ENCODE measurements around the gene AJUBA. TPM values are rescaled to one million over a fixed set of nuclear protein-coding genes. Genes with fewer than 3 reads are reported as not detected.
"Not testable (repeated sequence)": the region's sequence is repeated elsewhere in the genome, so short reads cannot be mapped to it uniquely, and the experiment has no call there.

The AJUBA gene
- total RNA-seq, 4 donors from 2014 or later = 22.8 to 33.5 (median 28.4) TPM

- 55 to 56% methylated on average over 4 of the region's 4 CpGs for WGBS, 2 donors
- TF ChIP-seq POLR2A (IDR thresholded peaks at IDR 0.05) = no peak
- TF ChIP-seq EP300 (IDR thresholded peaks at IDR 0.05) = no peak
- no peak for TF ChIP-seq CTCF (IDR thresholded peaks at IDR 0.05)
- H3K4me3 ChIP-seq = no peak overlapping the region
- no peaks in the 10 kb centered on the region for H3K4me1 ChIP-seq
- H3K27me3 ChIP-seq = no peaks in the 10 kb centered on the region
- no peak overlapping the region for H3K27ac ChIP-seq
- DNase-seq (ENCODE audit: low spot score in 2 of 2) = no peak
- H3K36me3 ChIP-seq = peaks cover 0 to 22% (median 0%) of the 10 kb centered on the region in 3 donors
- no peaks in the 10 kb centered on the region for H3K9me3 ChIP-seq
Observed at GRCh38 chr14:22966783-22967269, 15.5 kb downstream of the AJUBA start.

- H3K27ac ChIP-seq; H3K27me3 ChIP-seq; H3K4me1 ChIP-seq; H3K4me3 ChIP-seq; H3K9me3 ChIP-seq; DNase-seq (ENCODE audit: low spot score in 2 of 2): not testable (repeated sequence)
- 57 to 58% methylated on average over 15 of the region's 15 CpGs for WGBS, 2 donors
- H3K36me3 ChIP-seq = peaks cover 0 to 18% (median 0%) of the 10 kb centered on the region in 3 donors
Observed at GRCh38 chr14:22965916-22966782, 16.2 kb downstream of the AJUBA start.

GRCh38 chr14:22962061-22962676, 20.2 kb downstream of the AJUBA start:
- TF ChIP-seq POLR2A (IDR thresholded peaks at IDR 0.05) = no peak
- no peak for TF ChIP-seq EP300 (IDR thresholded peaks at IDR 0.05)
- no peak for TF ChIP-seq CTCF (IDR thresholded peaks at IDR 0.05)
- no peak for DNase-seq (ENCODE audit: low spot score in 2 of 2)
- H3K27me3 ChIP-seq = no peaks in the 10 kb centered on the region
- peaks cover 0 to 6% (median 3%) of the 10 kb centered on the region in 4 donors for H3K4me1 ChIP-seq
- H3K27ac ChIP-seq = no peak overlapping the region
- no peaks in the 10 kb centered on the region for H3K36me3 ChIP-seq
- WGBS, 2 donors = 79 to 85% methylated on average over 6 of the region's 6 CpGs
- H3K4me3 ChIP-seq = no peak overlapping the region
- H3K9me3 ChIP-seq = no peaks in the 10 kb centered on the region

- peaks cover 0 to 20% (median 6%) of the 10 kb centered on the region in 4 donors for H3K4me1 ChIP-seq
- H3K27ac ChIP-seq = peak overlapping the region; percentile 54 to 99 (median 90)
- WGBS, 2 donors = 15 to 16% methylated on average over 19 of the region's 19 CpGs
- H3K36me3 ChIP-seq = peaks cover 0 to 26% (median 4%) of the 10 kb centered on the region in 3 donors
- no peaks in the 10 kb centered on the region for H3K9me3 ChIP-seq
- TF ChIP-seq POLR2A (IDR thresholded peaks at IDR 0.05) (no peak), EP300 (IDR thresholded peaks at IDR 0.05) (no peak), CTCF (IDR thresholded peaks at IDR 0.05) (no peak)
- peak overlapping the region; percentile 55 to 81 (median 79) for H3K4me3 ChIP-seq
- no peaks in the 10 kb centered on the region for H3K27me3 ChIP-seq
- no peak for DNase-seq (ENCODE audit: low spot score in 2 of 2)
Observed at GRCh38 chr14:22955702-22956569, 26.4 kb downstream of the AJUBA start.

GRCh38 chr14:22952418-22952817, 29.9 kb downstream of the AJUBA start:
- Histone ChIP-seq H3K36me3 (peaks cover 0 to 58% (median 4%) of the 10 kb centered on the region in 3 donors), H3K27ac (no peak overlapping the region), H3K4me3 (no peak overlapping the region), H3K27me3 (no peaks in the 10 kb centered on the region), H3K4me1 (peaks cover 0 to 17% (median 4%) of the 10 kb centered on the region in 4 donors), H3K9me3 (no peaks in the 10 kb centered on the region)
- TF ChIP-seq POLR2A (IDR thresholded peaks at IDR 0.05) = no peak
- TF ChIP-seq CTCF (IDR thresholded peaks at IDR 0.05) = no peak
- TF ChIP-seq EP300 (IDR thresholded peaks at IDR 0.05) = no peak
- no peak for DNase-seq (ENCODE audit: low spot score in 2 of 2)
- WGBS, 2 donors = 90 to 100% methylated on average over 1 of the region's 1 CpG

- peaks cover 0 to 64% (median 4%) of the 10 kb centered on the region in 3 donors for H3K36me3 ChIP-seq
- not testable (repeated sequence) for DNase-seq (ENCODE audit: low spot score in 2 of 2); H3K27ac ChIP-seq; H3K4me3 ChIP-seq; H3K9me3 ChIP-seq; H3K27me3 ChIP-seq
- peaks cover 0 to 15% (median 4%) of the 10 kb centered on the region in 4 donors for H3K4me1 ChIP-seq
- WGBS, 2 donors = 91% methylated on average over 8 of the region's 8 CpGs
Observed at GRCh38 chr14:22951795-22952194, 30.6 kb downstream of the AJUBA start.

Data from tibial nerve (tissue), 4 donors.